Measurements from ENCODE around the gene FBN1.

The FBN1 gene

GRCh38 chr15:48463366-48463880, 182.1 kb downstream of the FBN1 start:
- no peaks in the 10 kb centered on the region for H3K4me1 ChIP-seq
- H3K79me2 ChIP-seq, result no peaks in the 10 kb centered on the region
- H3K4me3 ChIP-seq (ENCODE audit: low read depth, low read length), result no peak overlapping the region
- no peaks in the 10 kb centered on the region for H3K27me3 ChIP-seq (ENCODE audit: control insufficient read depth, insufficient read depth, low read length)
- H2AFZ ChIP-seq, result no peak overlapping the region
- H3K27ac ChIP-seq, result no peak overlapping the region
- no peaks in the 10 kb centered on the region for H3K36me3 ChIP-seq (ENCODE audit: control insufficient read depth, insufficient read depth, low read length)
- TF ChIP-seq, protein P1, sequence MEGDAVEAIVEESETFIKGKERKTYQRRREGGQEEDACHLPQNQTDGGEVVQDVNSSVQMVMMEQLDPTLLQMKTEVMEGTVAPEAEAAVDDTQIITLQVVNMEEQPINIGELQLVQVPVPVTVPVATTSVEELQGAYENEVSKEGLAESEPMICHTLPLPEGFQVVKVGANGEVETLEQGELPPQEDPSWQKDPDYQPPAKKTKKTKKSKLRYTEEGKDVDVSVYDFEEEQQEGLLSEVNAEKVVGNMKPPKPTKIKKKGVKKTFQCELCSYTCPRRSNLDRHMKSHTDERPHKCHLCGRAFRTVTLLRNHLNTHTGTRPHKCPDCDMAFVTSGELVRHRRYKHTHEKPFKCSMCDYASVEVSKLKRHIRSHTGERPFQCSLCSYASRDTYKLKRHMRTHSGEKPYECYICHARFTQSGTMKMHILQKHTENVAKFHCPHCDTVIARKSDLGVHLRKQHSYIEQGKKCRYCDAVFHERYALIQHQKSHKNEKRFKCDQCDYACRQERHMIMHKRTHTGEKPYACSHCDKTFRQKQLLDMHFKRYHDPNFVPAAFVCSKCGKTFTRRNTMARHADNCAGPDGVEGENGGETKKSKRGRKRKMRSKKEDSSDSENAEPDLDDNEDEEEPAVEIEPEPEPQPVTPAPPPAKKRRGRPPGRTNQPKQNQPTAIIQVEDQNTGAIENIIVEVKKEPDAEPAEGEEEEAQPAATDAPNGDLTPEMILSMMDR (IDR thresholded peaks at IDR 0.05), result no peak
- H3K9me3 ChIP-seq (ENCODE audit: control insufficient read depth, low read length), result no peaks in the 10 kb centered on the region
- H3K4me2 ChIP-seq (ENCODE audit: low read length), result no peak overlapping the region
- H3K9ac ChIP-seq, result no peak overlapping the region

DNA sequence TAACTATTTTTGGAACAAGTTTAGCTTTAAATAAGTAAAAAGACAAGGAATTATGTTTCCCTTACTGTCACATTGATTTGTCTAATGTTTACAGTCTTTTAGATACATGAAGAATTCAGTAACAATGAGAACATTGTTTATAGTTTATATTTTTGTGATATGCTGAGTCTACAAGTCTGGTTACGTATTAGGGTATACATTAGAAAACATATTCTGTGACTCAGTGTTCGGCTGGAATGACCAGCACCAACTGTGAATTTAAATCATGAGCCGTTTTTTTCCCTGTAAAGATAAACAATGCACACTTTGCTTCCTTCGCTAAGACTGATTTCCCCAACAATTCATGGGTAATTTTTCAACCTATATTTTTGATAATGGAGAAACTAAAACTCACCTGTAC, 182.8 kb downstream of the FBN1 start:
- Histone ChIP-seq H3K4me1 (no peaks in the 10 kb centered on the region), H3K9me3 (ENCODE audit: control insufficient read depth, low read length) (no peaks in the 10 kb centered on the region), H3K36me3 (ENCODE audit: control insufficient read depth, insufficient read depth, low read length) (no peaks in the 10 kb centered on the region), H3K4me3 (ENCODE audit: low read depth, low read length) (no peak overlapping the region), H3K4me2 (ENCODE audit: low read length) (no peak overlapping the region), H2AFZ (no peak overlapping the region), H3K9ac (no peak overlapping the region), H3K27ac (no peak overlapping the region), H3K79me2 (no peaks in the 10 kb centered on the region), H3K27me3 (ENCODE audit: control insufficient read depth, insufficient read depth, low read length) (no peaks in the 10 kb centered on the region)
- TF ChIP-seq, protein P1 (IDR thresholded peaks at IDR 0.05), result no peak

DNA sequence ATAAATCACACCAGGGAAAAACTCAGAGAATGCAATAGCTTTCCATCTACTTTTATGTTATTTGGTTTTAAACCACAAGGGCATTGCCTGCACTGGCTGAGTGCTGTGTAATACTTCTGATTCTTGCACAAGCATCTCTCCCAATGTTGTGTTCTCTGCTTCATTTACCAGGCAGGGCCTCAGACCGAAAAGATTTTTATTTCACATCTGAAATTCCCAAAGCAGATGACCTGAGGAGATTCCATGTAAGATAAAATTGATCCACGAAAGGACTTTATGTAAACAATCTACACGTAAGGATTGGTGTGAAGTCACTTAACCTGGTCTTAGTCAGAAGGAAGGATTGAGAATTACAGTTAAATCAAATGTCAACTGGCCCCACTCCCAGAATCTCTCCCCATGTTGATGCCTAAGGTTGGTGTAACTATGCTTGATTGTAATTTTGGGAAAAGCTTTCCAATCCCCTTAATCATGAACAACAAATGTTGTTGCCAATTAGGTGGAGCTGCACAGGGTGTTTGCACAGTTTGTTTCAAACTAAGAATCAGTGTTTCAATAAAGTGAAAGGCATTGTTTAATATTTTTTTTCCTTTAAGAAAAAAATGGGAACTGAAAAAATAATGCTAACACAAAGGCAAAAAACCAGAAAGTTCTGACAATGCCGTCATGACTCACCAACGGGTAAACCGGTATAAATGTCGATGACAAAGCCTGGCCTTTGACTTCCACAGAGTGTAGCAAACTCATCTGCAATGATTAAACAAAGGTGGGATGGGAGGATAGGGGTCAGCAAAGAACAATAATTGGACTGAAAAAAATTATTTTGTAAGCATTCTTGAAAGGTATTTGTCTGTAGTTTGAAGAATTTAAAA, 185.7 kb downstream of the FBN1 start:
- Histone ChIP-seq H3K27me3 (ENCODE audit: control insufficient read depth, insufficient read depth, low read length) (no peaks in the 10 kb centered on the region), H3K9me3 (ENCODE audit: control insufficient read depth, low read length) (no peaks in the 10 kb centered on the region), H3K36me3 (ENCODE audit: control insufficient read depth, insufficient read depth, low read length) (no peaks in the 10 kb centered on the region), H3K4me3 (ENCODE audit: low read depth, low read length) (no peak overlapping the region), H3K9ac (no peak overlapping the region), H3K4me2 (ENCODE audit: low read length) (no peak overlapping the region), H3K4me1 (no peaks in the 10 kb centered on the region), H3K27ac (no peak overlapping the region), H3K79me2 (no peaks in the 10 kb centered on the region), H2AFZ (no peak overlapping the region)
- TF ChIP-seq, protein P1 (IDR thresholded peaks at IDR 0.05), result no peak

DNA sequence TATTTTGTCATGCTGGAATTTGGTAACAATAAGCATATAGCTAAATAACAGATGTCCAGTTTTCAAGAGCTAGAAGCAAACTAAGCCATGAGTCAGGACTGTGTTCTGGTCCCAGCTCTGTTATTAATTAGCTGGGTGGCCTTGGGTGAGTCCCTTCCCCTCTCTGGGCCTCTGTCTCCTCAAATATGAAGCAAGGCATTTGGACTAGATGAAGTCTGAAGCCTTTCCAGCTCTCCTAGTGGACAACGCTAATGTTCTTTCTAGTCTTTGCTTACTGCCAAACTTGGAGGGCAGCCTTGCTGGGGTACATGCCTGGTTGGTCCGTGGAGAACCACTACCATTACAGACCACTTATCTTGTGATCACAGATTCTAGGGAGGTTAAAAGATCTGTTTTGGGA, 186.6 kb downstream of the FBN1 start:
- Histone ChIP-seq H3K4me2 (ENCODE audit: low read length) (no peak overlapping the region), H3K9me3 (ENCODE audit: control insufficient read depth, low read length) (no peaks in the 10 kb centered on the region), H3K27ac (no peak overlapping the region)

More for the DNA sequence above, 186.6 kb downstream of the FBN1 start:
- TF ChIP-seq, protein P1 (IDR thresholded peaks at IDR 0.05), result no peak
- H3K36me3 ChIP-seq (ENCODE audit: control insufficient read depth, insufficient read depth, low read length), result no peaks in the 10 kb centered on the region
- no peaks in the 10 kb centered on the region for H3K79me2 ChIP-seq
- no peak overlapping the region for H3K9ac ChIP-seq
- H3K4me1 ChIP-seq, result no peaks in the 10 kb centered on the region
- no peak overlapping the region for H2AFZ ChIP-seq
- H3K27me3 ChIP-seq (ENCODE audit: control insufficient read depth, insufficient read depth, low read length), result no peaks in the 10 kb centered on the region
- H3K4me3 ChIP-seq (ENCODE audit: low read depth, low read length), result no peak overlapping the region

All from parathyroid adenoma (tissue), 2 donors.